ENCODE measurements around the gene ALG13. TPM values are rescaled to one million over a fixed set of nuclear protein-coding genes. Genes with fewer than 3 reads are reported as not detected.

The ALG13 gene
- total RNA-seq, 1 donor from 2014 or later, result 84.2 TPM

DNA sequence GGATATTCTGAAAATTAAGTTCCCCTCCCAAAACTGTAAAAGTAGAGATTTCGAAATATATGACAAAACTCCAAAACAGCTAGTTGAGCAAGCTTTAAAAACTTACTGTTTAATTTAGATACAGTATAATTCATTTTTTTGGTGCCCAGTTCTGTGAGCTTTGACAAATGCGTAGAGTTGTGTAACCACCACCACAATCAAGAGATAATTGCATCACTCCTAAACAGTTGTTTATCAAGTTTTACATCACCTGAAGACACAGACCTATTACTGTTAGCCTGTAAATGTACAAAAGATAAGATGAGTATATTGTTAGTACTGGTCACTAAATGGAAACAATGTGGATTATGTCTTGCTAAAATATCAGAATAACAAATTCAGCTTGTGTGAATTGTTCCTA lies 62.3 kb downstream of the ALG13 start:
- POLR2A ChIA-PET, result no interaction called here
- H3K9me3 Mint-ChIP-seq, result no peaks in the 10 kb centered on the region
- TF ChIP-seq, protein P1, sequence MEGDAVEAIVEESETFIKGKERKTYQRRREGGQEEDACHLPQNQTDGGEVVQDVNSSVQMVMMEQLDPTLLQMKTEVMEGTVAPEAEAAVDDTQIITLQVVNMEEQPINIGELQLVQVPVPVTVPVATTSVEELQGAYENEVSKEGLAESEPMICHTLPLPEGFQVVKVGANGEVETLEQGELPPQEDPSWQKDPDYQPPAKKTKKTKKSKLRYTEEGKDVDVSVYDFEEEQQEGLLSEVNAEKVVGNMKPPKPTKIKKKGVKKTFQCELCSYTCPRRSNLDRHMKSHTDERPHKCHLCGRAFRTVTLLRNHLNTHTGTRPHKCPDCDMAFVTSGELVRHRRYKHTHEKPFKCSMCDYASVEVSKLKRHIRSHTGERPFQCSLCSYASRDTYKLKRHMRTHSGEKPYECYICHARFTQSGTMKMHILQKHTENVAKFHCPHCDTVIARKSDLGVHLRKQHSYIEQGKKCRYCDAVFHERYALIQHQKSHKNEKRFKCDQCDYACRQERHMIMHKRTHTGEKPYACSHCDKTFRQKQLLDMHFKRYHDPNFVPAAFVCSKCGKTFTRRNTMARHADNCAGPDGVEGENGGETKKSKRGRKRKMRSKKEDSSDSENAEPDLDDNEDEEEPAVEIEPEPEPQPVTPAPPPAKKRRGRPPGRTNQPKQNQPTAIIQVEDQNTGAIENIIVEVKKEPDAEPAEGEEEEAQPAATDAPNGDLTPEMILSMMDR (IDR thresholded peaks at IDR 0.05), result no peak
- H3K36me3 Mint-ChIP-seq (ENCODE audit: low read depth), result peaks cover 67% of the 10 kb centered on the region
- intact Hi-C loops (cut with micrococcal nuclease), result no loop called here
- no peaks in the 10 kb centered on the region for H3K4me1 Mint-ChIP-seq
- H3K4me3 Mint-ChIP-seq, result no peak overlapping the region
- CTCF ChIA-PET, result no interaction called here
- DNase-seq (no peak), ATAC-seq (ENCODE audit: low read depth) (no peak)
- no peak overlapping the region for H3K27ac Mint-ChIP-seq
- H3K27me3 Mint-ChIP-seq, result no peaks in the 10 kb centered on the region

DNA sequence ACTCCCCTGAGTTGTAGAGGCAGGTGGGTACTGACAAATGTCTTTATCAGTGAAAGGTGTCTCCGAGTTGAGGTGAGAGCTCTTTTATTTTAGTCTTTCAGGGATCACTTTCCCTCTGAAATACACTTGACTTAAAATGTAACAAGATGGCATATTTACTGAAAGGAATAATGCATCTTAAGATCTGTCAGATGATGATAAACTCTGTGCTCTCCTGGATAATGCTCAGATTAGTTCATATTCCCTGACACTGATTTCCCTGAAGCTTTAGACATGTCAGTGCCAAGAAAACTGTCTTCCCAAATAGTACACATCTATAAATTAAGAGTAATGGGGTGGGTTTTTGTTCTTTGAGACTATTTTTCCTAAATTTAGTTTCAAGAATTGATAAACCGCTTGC lies 75.5 kb downstream of the ALG13 start:
- Mint-ChIP-seq H3K4me1 (no peaks in the 10 kb centered on the region), H3K4me3 (no peak overlapping the region), H3K27me3 (no peaks in the 10 kb centered on the region), H3K27ac (no peak overlapping the region), H3K9me3 (no peaks in the 10 kb centered on the region), H3K36me3 (ENCODE audit: low read depth) (peaks cover 64% of the 10 kb centered on the region)
- intact Hi-C loops (cut with micrococcal nuclease), result no loop called here
- ATAC-seq (ENCODE audit: low read depth) (no peak), DNase-seq (no peak)
- TF ChIP-seq, protein P1 (IDR thresholded peaks at IDR 0.05), result no peak
- POLR2A ChIA-PET, result no interaction called here
- CTCF ChIA-PET, result interaction anchor here (0.6 kb wide), 1 partner anchor 100 kb away, joined by 4 read pairs; no protein-coding TSS in a partner anchor

DNA sequence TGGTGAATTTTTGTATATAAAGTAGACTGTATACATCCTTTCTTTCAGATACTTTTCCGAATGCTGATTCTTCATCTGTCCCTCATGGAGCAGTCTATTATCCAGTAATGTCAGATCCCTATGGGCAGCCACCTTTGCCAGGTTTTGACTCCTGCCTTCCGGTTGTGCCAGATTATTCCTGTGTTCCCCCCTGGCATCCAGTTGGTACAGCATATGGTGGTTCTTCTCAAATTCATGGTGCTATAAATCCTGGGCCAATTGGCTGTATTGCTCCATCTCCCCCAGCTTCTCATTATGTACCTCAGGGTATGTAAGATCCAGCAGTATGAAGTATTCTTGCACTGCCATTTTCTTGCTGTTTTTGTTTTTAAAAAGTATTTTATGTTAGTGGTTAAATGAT lies 78.7 kb downstream of the ALG13 start:
- H3K36me3 Mint-ChIP-seq (ENCODE audit: low read depth), result peaks cover 50% of the 10 kb centered on the region
- DNase-seq (no peak), ATAC-seq (ENCODE audit: low read depth) (no peak)
- no peak overlapping the region for H3K4me3 Mint-ChIP-seq
- H3K27me3 Mint-ChIP-seq, result no peaks in the 10 kb centered on the region
- ChIA-PET POLR2A (no interaction called here), CTCF (no interaction called here)
- no peaks in the 10 kb centered on the region for H3K4me1 Mint-ChIP-seq
- no peaks in the 10 kb centered on the region for H3K9me3 Mint-ChIP-seq
- TF ChIP-seq, protein P1 (IDR thresholded peaks at IDR 0.05), result no peak
- intact Hi-C loops (cut with micrococcal nuclease), result no loop called here
- H3K27ac Mint-ChIP-seq, result no peak overlapping the region

DNA sequence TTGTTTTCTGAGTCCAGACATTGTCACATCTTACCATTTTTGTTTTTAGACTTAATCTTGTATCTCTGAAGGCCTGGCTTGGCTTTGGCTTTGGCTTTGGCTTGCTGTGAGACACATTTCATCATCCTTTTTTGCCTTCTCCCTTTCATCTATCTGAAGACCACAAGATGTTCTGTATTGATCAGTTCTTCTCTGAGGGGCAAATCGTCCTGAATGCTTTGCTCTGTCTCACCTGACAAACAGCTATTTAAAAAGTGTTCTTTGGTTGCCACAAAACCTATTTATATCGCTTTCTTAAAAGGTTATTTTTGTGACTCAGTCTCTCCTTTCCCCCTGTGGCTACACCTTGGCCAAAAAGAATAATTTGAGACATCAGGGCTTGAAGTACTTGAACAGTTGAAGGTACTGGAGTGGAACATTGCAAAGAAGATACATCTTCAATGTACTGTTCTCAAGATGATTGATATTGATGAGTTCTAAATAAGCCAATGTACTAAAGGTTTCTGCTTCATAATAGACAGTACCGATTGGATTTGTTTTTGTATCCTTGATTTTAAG lies 80.7 kb downstream of the ALG13 start:
- Mint-ChIP-seq H3K36me3 (ENCODE audit: low read depth) (peaks cover 54% of the 10 kb centered on the region), H3K27ac (no peak overlapping the region), H3K4me1 (no peaks in the 10 kb centered on the region), H3K27me3 (no peaks in the 10 kb centered on the region), H3K4me3 (no peak overlapping the region), H3K9me3 (no peaks in the 10 kb centered on the region)
- CTCF ChIA-PET, result no interaction called here
- intact Hi-C loops (cut with micrococcal nuclease), result no loop called here
- DNase-seq (no peak), ATAC-seq (ENCODE audit: low read depth) (no peak)
- TF ChIP-seq, protein P1 (IDR thresholded peaks at IDR 0.05), result no peak
- POLR2A ChIA-PET, result no interaction called here

DNA sequence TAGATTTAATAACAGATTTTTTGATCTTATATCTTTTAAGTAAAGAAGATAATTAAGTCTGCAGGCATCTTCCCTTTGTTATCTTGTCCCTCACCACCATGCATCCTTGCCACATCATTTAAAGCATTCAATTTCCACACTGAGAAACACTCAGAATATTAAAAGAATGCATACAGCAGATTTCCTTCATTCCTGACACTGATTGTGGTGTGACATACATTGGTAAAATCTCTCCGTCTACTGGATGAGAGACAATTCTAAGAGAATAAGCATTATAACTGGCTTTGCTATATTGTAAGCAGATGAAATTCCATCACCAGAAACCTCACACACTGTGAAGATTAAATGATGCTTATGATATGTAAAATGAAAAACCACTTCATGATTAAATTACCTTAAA lies 97.6 kb downstream of the ALG13 start:
- H3K4me1 Mint-ChIP-seq, result no peaks in the 10 kb centered on the region
- TF ChIP-seq, protein P1 (IDR thresholded peaks at IDR 0.05), result no peak
- no peaks in the 10 kb centered on the region for H3K27me3 Mint-ChIP-seq
- H3K9me3 Mint-ChIP-seq, result no peaks in the 10 kb centered on the region
- CTCF ChIA-PET, result no interaction called here
- H3K36me3 Mint-ChIP-seq (ENCODE audit: low read depth), result no peaks in the 10 kb centered on the region
- intact Hi-C loops (cut with micrococcal nuclease), result no loop called here
- no peak overlapping the region for H3K4me3 Mint-ChIP-seq
- POLR2A ChIA-PET, result no interaction called here
- no peak overlapping the region for H3K27ac Mint-ChIP-seq
- DNase-seq (no peak), ATAC-seq (ENCODE audit: low read depth) (no peak)
